Hair follicular keratinocyte (primary cell): ENCODE measurements around the gene LGALS9B. TPM values are rescaled to one million over a fixed set of nuclear protein-coding genes. Genes with fewer than 3 reads are reported as not detected.

Experiments used
- total RNA-seq: library from RNA; depleted of rRNA; stranded (reverse); fragments of >200 nt; gene quantifications from 2 replicates; pipeline ENCODE4 v1.2.3, GENCODE V29; 2015

LGALS9B gene
- 0.78 and 3.1 TPM in 2 replicates for total RNA-seq

DNA sequence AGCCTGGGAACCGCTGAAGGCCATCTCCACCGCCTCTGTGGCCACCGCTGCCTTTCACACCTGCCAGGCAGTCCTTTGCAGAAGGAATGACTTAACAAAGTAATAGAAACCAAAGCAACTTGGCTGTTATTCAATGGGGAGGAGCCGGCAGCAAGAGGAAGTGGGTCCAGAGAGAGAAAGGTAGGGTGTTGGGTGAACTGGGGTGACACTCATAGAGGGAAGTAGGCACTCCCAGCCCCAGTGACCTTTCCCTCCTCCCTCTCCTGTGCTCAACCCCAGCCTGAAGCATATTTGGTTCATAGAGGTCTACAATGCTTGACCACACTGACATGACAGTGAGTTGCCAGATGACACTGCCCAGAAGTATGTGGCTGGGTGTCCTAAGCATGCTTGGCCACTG lies at the start of gene LGALS9B:
LGALS9B (minus strand) TSS at position 93 of the 400 bp plus-strand sequence; CDS start at position 24, 69 bp downstream.

Other genes starting within 250 kb of the LGALS9B start
- not detected in 2 replicates for gene CDRT15L2, start 112.2 kb upstream of the LGALS9B start, total RNA-seq